ENCODE results near the gene VWA7.
"Not testable (repeated sequence)": the region's sequence is repeated elsewhere in the genome, so short reads cannot be mapped to it uniquely, and the experiment has no call there.

Gene VWA7, protein sequence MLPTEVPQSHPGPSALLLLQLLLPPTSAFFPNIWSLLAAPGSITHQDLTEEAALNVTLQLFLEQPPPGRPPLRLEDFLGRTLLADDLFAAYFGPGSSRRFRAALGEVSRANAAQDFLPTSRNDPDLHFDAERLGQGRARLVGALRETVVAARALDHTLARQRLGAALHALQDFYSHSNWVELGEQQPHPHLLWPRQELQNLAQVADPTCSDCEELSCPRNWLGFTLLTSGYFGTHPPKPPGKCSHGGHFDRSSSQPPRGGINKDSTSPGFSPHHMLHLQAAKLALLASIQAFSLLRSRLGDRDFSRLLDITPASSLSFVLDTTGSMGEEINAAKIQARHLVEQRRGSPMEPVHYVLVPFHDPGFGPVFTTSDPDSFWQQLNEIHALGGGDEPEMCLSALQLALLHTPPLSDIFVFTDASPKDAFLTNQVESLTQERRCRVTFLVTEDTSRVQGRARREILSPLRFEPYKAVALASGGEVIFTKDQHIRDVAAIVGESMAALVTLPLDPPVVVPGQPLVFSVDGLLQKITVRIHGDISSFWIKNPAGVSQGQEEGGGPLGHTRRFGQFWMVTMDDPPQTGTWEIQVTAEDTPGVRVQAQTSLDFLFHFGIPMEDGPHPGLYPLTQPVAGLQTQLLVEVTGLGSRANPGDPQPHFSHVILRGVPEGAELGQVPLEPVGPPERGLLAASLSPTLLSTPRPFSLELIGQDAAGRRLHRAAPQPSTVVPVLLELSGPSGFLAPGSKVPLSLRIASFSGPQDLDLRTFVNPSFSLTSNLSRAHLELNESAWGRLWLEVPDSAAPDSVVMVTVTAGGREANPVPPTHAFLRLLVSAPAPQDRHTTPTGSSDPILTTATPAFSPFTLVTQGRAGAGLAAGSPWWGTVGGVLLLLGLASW

DNA sequence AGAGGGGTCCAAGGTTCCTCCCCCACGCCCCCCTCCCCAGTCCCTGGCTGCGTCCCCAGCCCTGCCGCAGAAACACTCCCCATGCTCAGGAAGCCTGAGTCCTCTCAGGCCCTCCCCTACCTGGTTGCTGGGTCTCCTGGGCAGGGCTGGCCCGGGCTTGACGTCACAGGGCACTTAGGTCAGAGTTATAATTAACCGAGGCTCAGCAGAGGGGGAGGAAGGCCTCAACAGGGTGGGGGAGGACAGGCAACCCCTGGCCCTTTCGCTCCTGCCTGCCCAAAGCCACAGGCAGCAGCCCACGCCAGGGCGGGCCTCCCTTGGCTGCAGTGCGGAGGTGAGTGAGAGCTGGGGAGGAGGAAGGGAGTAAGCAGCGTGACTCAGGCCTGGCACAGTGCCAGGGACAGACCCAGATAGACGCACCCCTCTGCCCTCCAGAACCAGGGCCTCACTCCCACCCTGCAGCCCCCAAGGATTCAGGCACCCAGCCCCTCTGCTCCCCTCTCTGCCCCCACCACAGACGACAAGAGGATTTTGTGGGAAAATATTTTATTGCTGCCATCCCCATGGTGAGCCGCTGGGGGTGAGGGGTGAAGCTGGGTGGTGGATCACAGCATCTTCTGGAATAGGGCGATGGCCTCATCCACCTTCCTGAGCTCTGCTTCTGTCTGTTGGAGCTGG, at the start of gene VWA7:
Gene VWA7 (minus strand): TSS at position 340 of the 678 bp plus-strand sequence. CDS start 549 bp downstream, outside the sequence.
- DNase-seq: peak; percentile 72

DNA sequence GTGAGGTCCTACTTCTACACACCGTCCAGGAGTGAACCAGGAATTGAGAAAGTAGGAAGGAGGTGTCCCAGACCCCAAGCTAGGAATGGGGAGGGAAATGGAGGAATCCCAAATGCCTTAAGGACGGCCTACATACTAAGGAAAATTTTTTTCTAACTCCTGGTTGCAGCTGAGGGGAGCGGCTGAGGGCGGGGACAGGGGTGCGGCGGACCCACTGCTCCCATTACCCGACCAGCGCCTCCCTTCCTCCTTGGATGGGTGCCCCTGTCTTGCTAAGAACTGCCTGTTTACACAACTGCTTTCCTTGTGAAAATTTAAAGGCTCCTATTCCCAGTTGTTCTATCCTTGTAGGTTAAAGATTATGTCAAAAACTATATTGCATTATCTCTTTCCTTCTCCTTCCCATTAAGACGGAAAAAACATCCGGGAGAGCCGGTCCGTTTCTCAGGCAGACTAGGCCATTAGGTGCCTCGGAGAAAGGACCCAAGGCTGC, 49.7 kb upstream of the VWA7 start:
- peak; percentile 93 for DNase-seq

DNA sequence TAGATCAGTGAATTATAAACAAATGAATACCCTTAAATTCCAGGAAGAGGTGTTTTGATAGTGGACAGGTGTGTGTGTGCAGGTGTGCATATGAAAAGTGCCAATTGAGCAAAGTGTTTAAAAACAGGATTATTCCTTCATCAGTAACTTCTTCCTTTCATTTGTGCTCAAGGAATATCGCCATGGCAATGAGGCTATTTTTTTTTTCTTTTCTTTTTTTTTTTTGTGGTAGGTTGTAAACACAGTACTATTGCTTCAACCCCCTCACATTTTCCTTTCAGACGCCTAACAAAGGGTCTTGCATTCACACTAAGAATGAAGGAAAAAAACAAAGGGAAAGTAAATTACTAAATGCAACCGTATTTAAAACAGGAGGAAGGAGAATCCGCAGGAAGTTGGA, 48.4 kb upstream of the VWA7 start:
- no peak for DNase-seq

DNA sequence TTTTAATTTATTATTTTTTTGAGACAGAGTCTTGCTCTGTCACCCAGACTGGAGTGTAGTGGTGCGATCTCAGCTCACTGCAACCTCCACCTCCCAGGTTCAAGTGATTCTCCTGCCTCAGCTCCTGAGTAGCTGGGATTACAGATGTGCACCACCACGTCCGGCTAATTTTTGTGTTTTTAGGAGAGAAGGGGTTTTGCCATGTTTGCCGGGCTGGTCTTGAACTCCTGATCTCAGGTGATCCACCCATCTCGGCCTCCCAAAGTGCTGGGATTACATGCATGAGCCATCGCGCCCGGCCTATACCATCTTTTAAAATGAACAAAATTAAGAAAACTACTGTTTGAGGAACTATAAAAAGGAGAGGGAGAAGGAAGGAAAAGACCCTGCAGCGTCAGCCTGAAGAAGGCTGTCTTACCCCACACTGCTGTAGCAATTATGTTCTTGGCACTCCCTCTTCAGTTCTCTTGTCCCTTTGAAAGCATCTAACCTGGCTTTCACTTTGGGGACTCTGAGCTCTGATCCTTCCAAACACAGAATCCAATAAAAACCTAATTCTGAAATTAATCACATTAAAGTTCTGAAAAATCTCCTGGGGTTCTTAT, 46.6 kb upstream of the VWA7 start:
- DNase-seq: not testable (repeated sequence)

DNA sequence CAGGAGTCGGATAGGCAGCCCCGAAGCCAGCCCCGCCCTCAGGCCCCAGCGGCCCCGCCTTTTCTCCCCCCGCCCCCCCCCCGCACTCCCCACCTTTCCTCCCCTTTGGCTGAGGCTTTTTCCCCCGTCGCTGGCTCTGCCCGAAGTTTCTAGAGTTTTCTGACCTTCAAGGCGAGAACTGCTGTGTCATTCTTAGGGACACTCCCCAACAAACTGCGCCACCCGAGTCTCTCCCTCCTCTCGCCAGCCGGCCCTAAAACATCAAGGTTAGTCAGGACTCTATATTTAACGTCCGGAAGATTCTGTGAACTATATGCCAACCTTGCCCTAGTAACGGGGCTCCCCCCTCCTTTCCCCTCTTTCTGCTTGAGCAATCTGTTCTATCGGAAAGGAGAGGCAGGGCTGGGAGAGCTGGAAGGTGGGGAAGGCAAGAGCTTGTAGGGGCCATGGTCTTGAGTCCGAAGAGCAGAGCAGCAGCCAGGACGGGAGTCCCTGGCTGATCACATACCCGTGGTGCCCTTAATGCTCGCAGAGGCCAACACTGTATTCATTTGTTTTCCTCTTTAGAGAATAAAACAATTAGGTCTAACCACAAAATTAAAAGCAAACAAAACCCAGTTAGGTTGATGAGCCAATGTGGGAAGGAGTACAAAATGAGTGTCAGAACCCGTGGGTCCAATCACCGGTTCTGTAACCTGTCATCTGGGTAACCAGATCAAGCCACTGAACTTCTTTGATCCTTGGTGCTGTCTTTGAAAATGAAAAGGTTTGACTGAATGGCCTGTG, 45.1 kb upstream of the VWA7 start:
- DNase-seq: peak; percentile 89

DNA sequence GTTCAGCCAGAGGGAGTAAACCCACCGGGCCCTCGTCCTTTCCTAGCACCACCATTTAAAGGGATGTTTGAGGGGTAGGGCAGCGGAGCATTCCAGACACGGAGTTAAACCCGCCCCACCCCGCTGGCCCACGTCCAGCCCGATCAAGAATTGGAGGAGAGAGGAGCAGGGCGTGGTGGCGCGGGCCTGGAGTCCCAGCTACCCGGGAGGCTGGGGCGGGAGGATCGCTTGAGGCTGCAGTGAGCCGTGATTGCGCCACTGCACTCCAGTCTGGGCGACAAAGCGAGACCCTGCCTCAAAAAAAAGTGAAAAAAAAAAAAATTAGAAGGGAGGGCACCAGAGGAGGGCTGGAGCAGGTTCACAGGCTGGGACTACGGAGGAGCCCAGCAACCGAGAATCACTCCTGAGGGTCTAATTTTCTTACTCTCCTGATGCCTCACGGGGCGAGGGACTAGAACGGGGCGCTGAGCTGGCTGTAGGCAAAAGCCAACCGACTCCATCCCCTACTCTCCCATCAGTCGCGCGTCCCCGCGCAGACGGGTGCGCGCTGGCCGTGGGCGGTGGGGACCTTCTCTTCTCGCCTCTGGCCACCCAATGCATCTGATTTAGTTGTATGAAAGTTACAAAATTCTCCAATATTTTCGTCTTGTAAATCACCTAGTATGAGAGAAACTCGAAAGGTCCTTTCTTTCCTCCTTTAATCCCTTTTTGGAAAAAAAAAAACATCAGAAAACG, 44.3 kb upstream of the VWA7 start:
- peak; percentile 65 for DNase-seq

DNA sequence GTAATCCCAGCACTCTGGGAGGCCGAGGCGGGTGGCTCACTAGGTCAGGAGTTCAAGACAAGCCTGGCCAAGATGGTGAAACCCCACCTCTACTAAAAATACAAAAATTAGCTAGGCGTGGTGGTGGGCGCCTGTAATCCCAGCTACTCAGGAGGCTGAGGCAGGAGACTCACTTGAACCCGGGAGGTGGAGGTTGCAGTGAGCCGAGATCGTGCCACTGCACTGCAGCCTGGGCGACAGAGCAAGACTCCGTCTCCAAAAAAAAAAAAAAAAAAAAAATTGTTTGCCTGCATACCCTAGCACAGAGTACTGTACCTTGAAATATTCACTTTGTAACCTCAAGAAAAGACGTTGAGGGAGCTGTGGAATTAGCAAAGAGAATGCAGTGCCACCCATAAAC, 43.3 kb upstream of the VWA7 start:
- not testable (repeated sequence) for DNase-seq

DNA sequence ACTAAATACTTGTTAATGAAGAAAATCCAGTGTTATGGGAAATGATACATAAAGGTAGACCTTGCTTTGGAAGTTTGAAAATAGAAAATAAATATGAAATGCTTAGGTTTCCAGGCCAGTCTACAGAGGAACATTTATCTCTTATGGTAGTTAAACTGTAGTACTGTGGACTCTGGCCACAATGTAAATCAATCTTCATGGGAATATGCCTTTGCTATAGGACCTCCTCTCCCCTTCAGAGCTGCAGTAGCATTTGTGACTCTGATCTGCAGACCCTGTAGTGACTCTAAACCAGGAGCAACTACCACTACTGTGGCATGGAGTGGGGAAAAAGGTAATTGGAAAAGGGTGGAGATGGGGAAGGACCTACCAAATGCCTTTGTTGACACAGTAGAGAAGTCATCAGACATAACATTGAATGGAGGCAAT, 42.8 kb upstream of the VWA7 start:
- DNase-seq: no peak

DNA sequence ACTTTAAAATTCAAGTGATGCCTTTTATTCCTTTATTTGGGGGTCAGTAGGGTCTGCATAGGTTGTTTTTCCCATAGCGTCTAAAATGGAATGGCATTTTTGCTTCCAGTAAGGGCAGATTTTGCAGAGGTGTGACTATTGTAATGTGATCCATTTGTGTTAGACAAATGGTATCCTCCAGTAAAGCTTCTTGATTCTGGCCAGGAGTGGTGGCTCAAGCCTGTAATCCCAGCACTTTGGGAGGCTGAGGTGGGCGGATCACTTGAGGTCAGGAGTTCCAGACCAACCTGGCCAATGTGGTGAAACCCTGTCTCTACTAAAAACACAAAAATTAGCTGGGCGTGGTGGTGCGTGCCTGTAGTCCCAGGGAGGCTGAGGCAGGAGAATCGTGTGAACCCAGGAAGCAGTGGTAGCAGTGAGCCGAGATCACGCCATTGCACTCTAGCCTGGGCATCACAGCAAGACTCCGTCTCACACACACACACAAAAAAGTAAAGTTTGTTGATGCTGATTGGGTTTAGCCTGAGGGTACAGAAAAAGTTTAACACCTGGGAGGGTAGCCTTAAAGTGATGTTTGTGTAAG, 40.9 kb upstream of the VWA7 start:
- not testable (repeated sequence) for DNase-seq

DNA sequence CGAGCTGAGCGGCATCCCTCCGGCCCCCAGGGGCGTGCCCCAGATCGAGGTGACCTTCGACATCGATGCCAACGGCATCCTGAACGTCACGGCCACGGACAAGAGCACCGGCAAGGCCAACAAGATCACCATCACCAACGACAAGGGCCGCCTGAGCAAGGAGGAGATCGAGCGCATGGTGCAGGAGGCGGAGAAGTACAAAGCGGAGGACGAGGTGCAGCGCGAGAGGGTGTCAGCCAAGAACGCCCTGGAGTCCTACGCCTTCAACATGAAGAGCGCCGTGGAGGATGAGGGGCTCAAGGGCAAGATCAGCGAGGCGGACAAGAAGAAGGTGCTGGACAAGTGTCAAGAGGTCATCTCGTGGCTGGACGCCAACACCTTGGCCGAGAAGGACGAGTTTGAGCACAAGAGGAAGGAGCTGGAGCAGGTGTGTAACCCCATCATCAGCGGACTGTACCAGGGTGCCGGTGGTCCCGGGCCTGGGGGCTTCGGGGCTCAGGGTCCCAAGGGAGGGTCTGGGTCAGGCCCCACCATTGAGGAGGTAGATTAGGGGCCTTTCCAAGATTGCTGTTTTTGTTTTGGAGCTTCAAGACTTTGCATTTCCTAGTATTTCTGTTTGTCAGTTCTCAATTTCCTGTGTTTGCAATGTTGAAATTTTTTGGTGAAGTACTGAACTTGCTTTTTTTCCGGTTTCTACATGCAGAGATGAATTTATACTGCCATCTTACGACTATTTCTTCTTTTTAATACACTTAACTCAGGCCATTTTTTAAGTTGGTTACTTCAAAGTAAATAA, 40.2 kb upstream of the VWA7 start:
- DNase-seq: not testable (repeated sequence)

DNA sequence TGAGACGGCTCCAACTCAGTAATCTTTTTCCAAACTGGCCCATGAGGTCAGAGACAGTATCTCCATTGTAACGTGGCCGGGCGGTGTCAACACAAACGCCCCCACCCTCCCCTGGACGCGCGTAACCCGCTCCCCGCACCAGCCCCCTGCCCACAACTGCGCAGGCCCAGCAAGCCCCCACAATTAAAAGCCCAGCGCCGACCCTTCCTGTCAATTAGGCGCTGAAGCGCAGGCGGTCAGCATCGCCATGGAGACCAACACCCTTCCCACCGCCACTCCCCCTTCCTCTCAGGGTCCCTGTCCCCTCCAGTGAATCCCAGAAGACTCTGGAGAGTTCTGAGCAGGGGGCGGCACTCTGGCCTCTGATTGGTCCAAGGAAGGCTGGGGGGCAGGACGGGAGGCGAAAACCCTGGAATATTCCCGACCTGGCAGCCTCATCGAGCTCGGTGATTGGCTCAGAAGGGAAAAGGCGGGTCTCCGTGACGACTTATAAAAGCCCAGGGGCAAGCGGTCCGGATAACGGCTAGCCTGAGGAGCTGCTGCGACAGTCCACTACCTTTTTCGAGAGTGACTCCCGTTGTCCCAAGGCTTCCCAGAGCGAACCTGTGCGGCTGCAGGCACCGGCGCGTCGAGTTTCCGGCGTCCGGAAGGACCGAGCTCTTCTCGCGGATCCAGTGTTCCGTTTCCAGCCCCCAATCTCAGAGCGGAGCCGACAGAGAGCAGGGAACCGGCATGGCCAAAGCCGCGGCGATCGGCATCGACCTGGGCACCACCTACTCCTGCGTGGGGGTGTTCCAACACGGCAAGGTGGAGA, 38.1 kb upstream of the VWA7 start, which contains the start of the genes HSPA1A and HSPA1L:
Gene HSPA1A (plus strand): TSS at position 519 of the 814 bp plus-strand sequence. CDS start 214 bp downstream, at position 733.
Gene HSPA1L (minus strand): TSS at position 259 of the 814 bp plus-strand sequence. CDS start 3,311 bp downstream, outside the sequence.
- DNase-seq: peak; percentile 98

DNA sequence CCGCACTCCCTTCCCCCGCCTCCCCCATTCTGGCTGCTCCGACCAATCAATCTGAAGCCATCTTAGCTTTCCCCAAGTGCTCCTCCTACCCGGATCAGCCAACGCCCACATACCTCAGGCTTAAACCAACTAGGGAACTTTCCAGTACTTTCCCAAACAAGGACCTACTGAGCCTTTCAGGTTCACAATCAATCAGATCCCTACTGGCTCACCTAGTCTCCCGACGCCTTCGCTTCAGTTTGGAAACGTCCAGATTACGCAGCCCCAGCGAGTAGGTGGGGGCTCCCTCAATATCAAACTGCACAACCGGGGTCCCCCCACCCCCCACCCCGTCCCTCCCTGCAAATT, 37.5 kb upstream of the VWA7 start:
- peak; percentile 98 for DNase-seq

DNA sequence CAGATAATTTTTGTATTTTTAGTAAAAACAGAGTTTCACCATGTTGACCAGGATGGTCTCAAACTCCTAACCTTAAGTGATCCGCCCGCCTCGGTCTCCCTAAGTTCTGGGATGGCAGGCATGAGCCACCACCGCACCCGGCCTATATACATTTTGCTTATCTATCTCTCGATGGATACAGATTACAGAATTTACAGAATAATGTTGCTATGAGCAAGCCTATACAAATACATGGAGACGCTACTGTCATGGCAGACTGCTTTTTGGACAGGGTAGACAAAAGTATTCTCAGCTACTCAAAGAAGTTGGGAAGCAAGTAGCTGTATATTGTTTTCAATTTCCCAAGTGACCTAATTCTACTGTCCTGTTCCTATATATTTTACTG, 36.3 kb upstream of the VWA7 start:
- no peak for DNase-seq

DNA sequence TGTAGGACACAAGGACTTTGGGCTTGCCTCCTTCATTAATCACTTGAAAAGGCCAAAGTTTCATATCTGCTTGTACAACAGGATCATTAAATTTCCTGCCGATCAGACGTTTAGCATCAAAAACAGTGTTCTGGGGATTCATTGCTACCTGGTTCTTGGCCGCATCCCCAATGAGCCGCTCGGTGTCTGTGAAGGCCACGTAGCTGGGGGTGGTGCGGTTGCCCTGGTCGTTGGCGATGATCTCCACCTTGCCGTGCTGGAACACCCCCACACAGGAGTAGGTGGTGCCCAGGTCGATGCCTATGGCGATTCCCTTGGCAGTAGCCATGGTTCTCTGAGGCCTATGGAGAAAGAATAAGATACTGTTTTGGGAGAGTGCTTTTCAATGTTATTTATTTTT, 34.5 kb upstream of the VWA7 start:
- no peak for DNase-seq

DNA sequence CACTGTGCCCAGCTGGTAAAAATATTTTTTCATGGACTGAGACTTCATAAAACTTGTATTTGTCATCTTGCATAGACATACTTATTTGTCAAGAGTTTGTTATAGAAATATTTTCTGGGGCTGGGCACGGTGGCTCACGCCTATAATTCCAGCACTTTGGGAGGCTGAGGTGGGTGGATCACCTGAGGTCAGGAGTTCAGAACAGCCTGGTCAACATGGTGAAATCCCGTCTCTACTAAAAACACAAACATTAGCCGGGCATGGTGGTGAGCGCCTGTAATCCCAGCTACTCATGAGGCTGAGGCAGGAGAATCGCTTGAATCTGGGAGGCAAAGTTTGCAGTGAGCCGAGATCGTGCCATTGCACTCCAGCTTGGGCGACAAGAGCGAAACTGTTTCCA, 31.5 kb upstream of the VWA7 start:
- DNase-seq: not testable (repeated sequence)

DNA sequence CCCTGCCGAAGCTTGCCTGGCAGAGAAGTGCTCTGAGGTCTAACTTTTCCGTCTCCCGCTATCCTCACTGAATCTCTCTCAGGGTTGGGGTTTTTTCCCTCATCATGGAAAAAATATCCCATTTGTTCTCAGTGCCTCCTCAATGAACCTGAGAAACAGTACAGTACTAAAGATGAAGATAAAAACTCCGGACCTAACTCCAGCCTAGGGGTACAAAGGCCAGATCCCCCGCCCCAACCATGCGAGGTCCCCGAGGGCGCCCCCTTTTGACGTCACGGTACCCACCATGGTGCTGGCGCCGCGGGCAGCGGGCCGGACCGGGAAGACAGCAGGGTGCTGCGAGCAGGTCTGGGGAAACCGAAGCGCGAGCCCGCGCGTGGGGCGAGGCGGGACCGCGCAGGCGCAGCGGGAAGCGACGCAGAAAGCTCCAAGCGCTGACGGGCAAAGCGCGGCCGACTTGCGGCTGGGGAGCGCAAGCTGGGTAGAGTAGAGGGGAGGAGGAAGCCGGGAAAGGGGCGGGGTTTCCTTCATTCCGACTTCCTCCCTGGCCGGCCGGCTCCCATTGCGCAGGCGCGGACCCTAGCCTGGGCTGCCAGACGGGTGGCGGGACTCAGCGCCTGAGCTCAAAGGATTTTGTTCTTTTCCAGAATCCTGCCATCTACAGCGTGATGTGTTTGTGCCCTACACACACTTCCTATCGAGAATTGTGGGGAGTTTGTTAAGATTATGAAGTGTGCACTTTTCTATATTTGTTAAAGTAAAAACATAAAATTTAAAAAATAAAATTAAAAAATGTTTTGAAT, 29.5 kb upstream of the VWA7 start, which contains the start of gene LSM2:
Gene LSM2 (minus strand): TSS at position 497 of the 803 bp plus-strand sequence. CDS start 209 bp downstream, at position 288.
- DNase-seq: peak; percentile 98

DNA sequence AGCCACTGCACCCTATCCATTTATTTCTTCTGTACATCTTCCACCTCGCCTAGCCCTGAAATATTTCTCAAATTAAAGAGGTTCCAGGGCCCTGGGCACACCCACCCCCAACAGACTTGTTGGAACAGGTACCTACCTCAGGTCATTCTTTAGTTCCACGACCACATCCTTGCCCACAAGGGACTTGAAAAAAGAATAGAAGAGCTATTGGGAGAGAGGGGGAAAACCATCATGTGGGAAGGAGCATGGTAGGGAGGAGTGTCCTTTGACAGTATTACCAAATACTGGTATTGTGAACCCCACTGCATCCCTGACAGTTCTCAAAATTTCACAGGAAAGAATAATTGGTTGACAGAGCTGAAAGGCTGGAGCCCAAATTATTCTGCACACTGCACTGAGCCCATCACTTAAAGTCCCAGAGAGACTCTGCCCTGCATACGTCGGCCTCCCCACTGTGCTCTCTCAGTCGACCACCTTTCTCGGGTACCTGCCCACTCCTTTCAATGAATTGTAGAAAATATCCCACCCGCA, 28.9 kb upstream of the VWA7 start:
- DNase-seq: no peak

All from femur (tissue), 1 donor.